Loucy (cell line): Measurements from ENCODE around the gene TUBA3E.
"Not testable (repeated sequence)": the region's sequence is repeated elsewhere in the genome, so short reads cannot be mapped to it uniquely, and the experiment has no call there.

Source experiments
- H2AFZ ChIP-seq: fragments of 200-600 bp; sonication (generic); 2 replicates; pipeline ENCODE4 v1.6.0; 2016; ENCODE audit warnings: antibody characterized with exemption, mild to moderate bottlenecking, low read length, moderate library complexity
- H3F3A ChIP-seq: fragments of 200-600 bp; 2 replicates; pipeline ENCODE4 v1.6.0; 2016; ENCODE audit warnings: antibody characterized with exemption, low read depth, mild to moderate bottlenecking
- H3K27me3 ChIP-seq: fragments of 200-600 bp; sonication (generic); 2 replicates; pipeline ENCODE4 v1.6.1; 2014; ENCODE audit warnings: low read length, mild to moderate bottlenecking; ENCODE audit not compliant: insufficient read depth, poor library complexity, severe bottlenecking
- H3K36me3 ChIP-seq: fragments of 200-600 bp; sonication (generic); 2 replicates; pipeline ENCODE4 v1.6.1; 2016; ENCODE audit warnings: low read length; ENCODE audit not compliant: insufficient read depth
- H3K4me1 ChIP-seq: fragments of 200-600 bp; sonication (generic); 2 replicates; pipeline ENCODE4 v1.5.1; 2014; ENCODE audit warnings: low read length, mild to moderate bottlenecking; ENCODE audit not compliant: insufficient read depth, poor library complexity, severe bottlenecking
- H3K4me2 ChIP-seq: fragments of 200-600 bp; sonication (generic); 2 replicates; pipeline ENCODE4 v1.6.0; 2014; ENCODE audit warnings: antibody characterized with exemption, low read length, low read depth, mild to moderate bottlenecking; ENCODE audit not compliant: poor library complexity, severe bottlenecking
- H3K4me3 ChIP-seq: fragments of 200-600 bp; sonication (generic); 2 replicates; pipeline ENCODE4 v1.5.1; 2014; ENCODE audit warnings: low read length, mild to moderate bottlenecking, mixed read lengths; ENCODE audit not compliant: poor library complexity, severe bottlenecking
- H3K79me2 ChIP-seq: fragments of 200-600 bp; sonication (generic); 2 replicates; pipeline ENCODE4 v1.6.1; 2014; ENCODE audit warnings: low read length; ENCODE audit not compliant: insufficient read depth
- H3K9ac ChIP-seq: fragments of 200-600 bp; sonication (generic); 2 replicates; pipeline ENCODE4 v1.6.0; 2014; ENCODE audit warnings: mild to moderate bottlenecking, low read depth, low read length, moderate library complexity; ENCODE audit not compliant: poor library complexity, severe bottlenecking
- H3K9me2 ChIP-seq: fragments of 200-600 bp; sonication (generic); replicated peaks from 2 replicates; pipeline ENCODE4 v1.6.1; 2016; ENCODE audit warnings: low read depth, low read length, mixed read lengths
- H3K9me3 ChIP-seq: fragments of 200-600 bp; sonication (generic); 2 replicates; pipeline ENCODE4 v1.6.1; 2014; ENCODE audit warnings: mild to moderate bottlenecking, antibody characterized with exemption, low read length, low read depth; ENCODE audit not compliant: insufficient read depth
- H4K20me1 ChIP-seq: fragments of 200-600 bp; sonication (generic); 2 replicates; pipeline ENCODE4 v1.6.0; 2014; ENCODE audit warnings: antibody characterized with exemption, low read length, mild to moderate bottlenecking; ENCODE audit not compliant: insufficient read depth, poor library complexity, severe bottlenecking
- CTCF ChIP-seq: fragments of 200-600 bp; sonication (generic); conservative IDR thresholded peaks from 2 replicates; pipeline ENCODE4 v1.5.1; 2014; ENCODE audit warnings: mild to moderate bottlenecking, antibody characterized with exemption, low read length
- EZH2phosphoT487 ChIP-seq: fragments of 200-600 bp; IDR thresholded peaks from 2 replicates; pipeline ENCODE4 v1.6.1; 2018; ENCODE audit warnings: antibody characterized with exemption, mild to moderate bottlenecking, moderate library complexity, borderline replicate concordance

The TUBA3E gene

GRCh38 chr2:130231656-130232055, 33.4 kb upstream of the TUBA3E start:
- Histone ChIP-seq H3K36me3 (no peaks in the 10 kb centered on the region), H3K9me2 (no peaks in the 10 kb centered on the region), H2AFZ (no peak overlapping the region), H3K4me1 (no peaks in the 10 kb centered on the region), H3K79me2 (no peaks in the 10 kb centered on the region), H3K9ac (no peak overlapping the region), H4K20me1 (no peaks in the 10 kb centered on the region), H3K4me2 (no peak overlapping the region), H3K9me3 (no peaks in the 10 kb centered on the region), H3F3A (no peaks in the 10 kb centered on the region), H3K4me3 (no peak overlapping the region), H3K27me3 (no peaks in the 10 kb centered on the region)
- no peak for TF ChIP-seq EZH2phosphoT487
- TF ChIP-seq CTCF: no peak

- H3K9ac ChIP-seq, H3K4me1 ChIP-seq, H3F3A ChIP-seq, H3K4me3 ChIP-seq, H3K27me3 ChIP-seq, H3K36me3 ChIP-seq, H4K20me1 ChIP-seq, H3K79me2 ChIP-seq, H3K4me2 ChIP-seq, H2AFZ ChIP-seq, H3K9me2 ChIP-seq, H3K9me3 ChIP-seq: not testable (repeated sequence)
Measured at GRCh38 chr2:130230907-130231306, 32.7 kb upstream of the TUBA3E start.

- not testable (repeated sequence) for H3K9ac ChIP-seq, H3K4me3 ChIP-seq, H3F3A ChIP-seq, H3K36me3 ChIP-seq, H3K4me1 ChIP-seq, H3K79me2 ChIP-seq, H3K9me2 ChIP-seq, H3K4me2 ChIP-seq, H3K27me3 ChIP-seq, H2AFZ ChIP-seq, H4K20me1 ChIP-seq, H3K9me3 ChIP-seq
Measured at GRCh38 chr2:130230376-130230775, 32.1 kb upstream of the TUBA3E start.

- not testable (repeated sequence) for H3K79me2 ChIP-seq, H3K4me2 ChIP-seq, H3K4me3 ChIP-seq
Measured at GRCh38 chr2:130229161-130229510, 30.9 kb upstream of the TUBA3E start.

GRCh38 chr2:130228467-130229160, 30.4 kb upstream of the TUBA3E start:
- not testable (repeated sequence) for H3K9me2 ChIP-seq, H3K4me1 ChIP-seq, H3K4me2 ChIP-seq, H3K4me3 ChIP-seq, H3K9ac ChIP-seq, H3K79me2 ChIP-seq, H3K36me3 ChIP-seq, H3K9me3 ChIP-seq, H3K27me3 ChIP-seq, H4K20me1 ChIP-seq, H3F3A ChIP-seq, H2AFZ ChIP-seq

More at GRCh38 chr2:130229161-130229510, 30.9 kb upstream of the TUBA3E start:
- H3K36me3 ChIP-seq, H3K27me3 ChIP-seq, H2AFZ ChIP-seq, H3K4me1 ChIP-seq, H4K20me1 ChIP-seq, H3K9ac ChIP-seq, H3K9me2 ChIP-seq, H3K9me3 ChIP-seq, H3F3A ChIP-seq: not testable (repeated sequence)

GRCh38 chr2:130228005-130228404, 29.8 kb upstream of the TUBA3E start:
- H3F3A ChIP-seq, H3K79me2 ChIP-seq, H3K4me2 ChIP-seq, H3K4me3 ChIP-seq, H4K20me1 ChIP-seq, H3K9me2 ChIP-seq, H3K9ac ChIP-seq, H3K27me3 ChIP-seq, H3K4me1 ChIP-seq, H3K36me3 ChIP-seq, H2AFZ ChIP-seq, H3K9me3 ChIP-seq: not testable (repeated sequence)

GRCh38 chr2:130222523-130222922, 24.3 kb upstream of the TUBA3E start:
- H4K20me1 ChIP-seq, H3K9me3 ChIP-seq, H3K36me3 ChIP-seq, H3K4me1 ChIP-seq, H3K9ac ChIP-seq, H3K79me2 ChIP-seq, H3F3A ChIP-seq, H3K9me2 ChIP-seq, H3K4me3 ChIP-seq, H3K27me3 ChIP-seq, H2AFZ ChIP-seq, H3K4me2 ChIP-seq: not testable (repeated sequence)
